ENCODE measurements around the gene PER3. TPM values are rescaled to one million over a fixed set of nuclear protein-coding genes. Genes with fewer than 3 reads are reported as not detected.
"Not testable (repeated sequence)": the region's sequence is repeated elsewhere in the genome, so short reads cannot be mapped to it uniquely, and the experiment has no call there.

Gene PER3
- total and polyA plus RNA-seq, 4 donors, result 4.4 to 49.0 (median 15.1) TPM

GRCh38 chr1:7781923-7782495, 2.1 kb upstream of the PER3 start:
- Histone ChIP-seq H3K27ac (ENCODE audit: low read depth in 1 of 2, low read length in 2 of 2) (no peak overlapping the region), H3K27me3 (ENCODE audit: control insufficient read depth in 1 of 2, insufficient read depth in 2 of 2, low read length in 1 of 2) (no peaks in the 10 kb centered on the region), H3K4me1 (ENCODE audit: control insufficient read depth in 1 of 2, insufficient read depth in 2 of 2, low read length in 2 of 2) (no peaks in the 10 kb centered on the region), H3K36me3 (ENCODE audit: control insufficient read depth in 1 of 2, insufficient read depth in 2 of 2, low read length in 1 of 2) (peaks cover 0 to 7% of the 10 kb centered on the region in 2 donors), H3K4me3 (ENCODE audit: low read length in 2 of 2) (no peak overlapping the region), H3K9me3 (ENCODE audit: control insufficient read depth, low read length) (no peaks in the 10 kb centered on the region)
- WGBS, 2 donors, result 88 to 89% methylated on average over 16 of the region's 16 CpGs
- ATAC-seq (ENCODE audit: low FRiP score) (no peak), DNase-seq (no peak)
- intact Hi-C loops (cut with DNase I), result no loop called here

GRCh38 chr1:7783178-7783711, 846 bp upstream of the PER3 start:
- intact Hi-C loops (cut with DNase I), result no loop called here
- peak overlapping the region; percentile 16 to 31 for H3K4me3 ChIP-seq (ENCODE audit: low read length in 2 of 2)
- H3K36me3 ChIP-seq (ENCODE audit: control insufficient read depth in 1 of 2, insufficient read depth in 2 of 2, low read length in 1 of 2), result peaks cover 0 to 5% of the 10 kb centered on the region in 2 donors
- H3K4me1 ChIP-seq (ENCODE audit: control insufficient read depth in 1 of 2, insufficient read depth in 2 of 2, low read length in 2 of 2), result no peaks in the 10 kb centered on the region
- WGBS, 2 donors, result 0 to 1% methylated on average over 20 to 34 of the region's 34 CpGs
- DNase-seq (peak; percentile 84 to 90), ATAC-seq (ENCODE audit: low FRiP score) (peak; percentile 82)
- H3K27me3 ChIP-seq (ENCODE audit: control insufficient read depth in 1 of 2, insufficient read depth in 2 of 2, low read length in 1 of 2), result no peaks in the 10 kb centered on the region
- H3K9me3 ChIP-seq (ENCODE audit: control insufficient read depth, low read length), result no peaks in the 10 kb centered on the region
- H3K27ac ChIP-seq (ENCODE audit: low read depth in 1 of 2, low read length in 2 of 2), result peak overlapping the region in 1 of 2 donors; percentile 58

- DNase-seq, result peak; percentile 69 to 79
- Histone ChIP-seq H3K27ac (ENCODE audit: low read depth in 1 of 2, low read length in 2 of 2) (peak overlapping the region in 1 of 2 donors; percentile 66), H3K4me3 (ENCODE audit: low read length in 2 of 2) (peak overlapping the region; percentile 66 to 69), H3K4me1 (ENCODE audit: control insufficient read depth in 1 of 2, insufficient read depth in 2 of 2, low read length in 2 of 2) (no peaks in the 10 kb centered on the region), H3K9me3 (ENCODE audit: control insufficient read depth, low read length) (no peaks in the 10 kb centered on the region), H3K36me3 (ENCODE audit: control insufficient read depth in 1 of 2, insufficient read depth in 2 of 2, low read length in 1 of 2) (peaks cover 0 to 3% of the 10 kb centered on the region in 2 donors), H3K27me3 (ENCODE audit: control insufficient read depth in 1 of 2, insufficient read depth in 2 of 2, low read length in 1 of 2) (no peaks in the 10 kb centered on the region)
- intact Hi-C loops (cut with DNase I), result no loop called here
- no peak for ATAC-seq (ENCODE audit: low FRiP score)
- WGBS, 2 donors, result 25 to 29% methylated on average over 49 to 52 of the region's 52 CpGs
These were observed 491 bp downstream of the PER3 start for GRCh38 chr1:7784492-7785071.

GRCh38 chr1:7785108-7785507, 1.0 kb downstream of the PER3 start:
- Histone ChIP-seq H3K27me3 (ENCODE audit: control insufficient read depth in 1 of 2, insufficient read depth in 2 of 2, low read length in 1 of 2) (no peaks in the 10 kb centered on the region), H3K9me3 (ENCODE audit: control insufficient read depth, low read length) (no peaks in the 10 kb centered on the region), H3K36me3 (ENCODE audit: control insufficient read depth in 1 of 2, insufficient read depth in 2 of 2, low read length in 1 of 2) (peaks cover 0 to 3% of the 10 kb centered on the region in 2 donors), H3K4me3 (ENCODE audit: low read length in 2 of 2) (no peak overlapping the region), H3K4me1 (ENCODE audit: control insufficient read depth in 1 of 2, insufficient read depth in 2 of 2, low read length in 2 of 2) (no peaks in the 10 kb centered on the region), H3K27ac (ENCODE audit: low read depth in 1 of 2, low read length in 2 of 2) (no peak overlapping the region)
- no peak for DNase-seq
- no peak for ATAC-seq (ENCODE audit: low FRiP score)
- 89% methylated on average over 7 of the region's 7 CpGs for WGBS, 2 donors
- intact Hi-C loops (cut with DNase I), result no loop called here

GRCh38 chr1:7786795-7787194, 2.7 kb downstream of the PER3 start:
- peaks cover 0 to 1% of the 10 kb centered on the region in 2 donors for H3K36me3 ChIP-seq (ENCODE audit: control insufficient read depth in 1 of 2, insufficient read depth in 2 of 2, low read length in 1 of 2)

GRCh38 chr1:7789828-7790227, 5.7 kb downstream of the PER3 start:
- H3K4me1 ChIP-seq (ENCODE audit: control insufficient read depth in 1 of 2, insufficient read depth in 2 of 2, low read length in 2 of 2), result no peaks in the 10 kb centered on the region

More at GRCh38 chr1:7786795-7787194, 2.7 kb downstream of the PER3 start:
- no peak overlapping the region for H3K4me3 ChIP-seq (ENCODE audit: low read length in 2 of 2)
- no peak for ATAC-seq (ENCODE audit: low FRiP score)
- no peaks in the 10 kb centered on the region for H3K27me3 ChIP-seq (ENCODE audit: control insufficient read depth in 1 of 2, insufficient read depth in 2 of 2, low read length in 1 of 2)
- WGBS, 2 donors, result 14 to 15% methylated on average over 5 of the region's 5 CpGs
- H3K27ac ChIP-seq (ENCODE audit: low read depth in 1 of 2, low read length in 2 of 2), result no peak overlapping the region
- H3K9me3 ChIP-seq (ENCODE audit: control insufficient read depth, low read length), result no peaks in the 10 kb centered on the region
- DNase-seq, result no peak
- no peaks in the 10 kb centered on the region for H3K4me1 ChIP-seq (ENCODE audit: control insufficient read depth in 1 of 2, insufficient read depth in 2 of 2, low read length in 2 of 2)
- intact Hi-C loops (cut with DNase I), result no loop called here

GRCh38 chr1:7791027-7791426, 6.9 kb downstream of the PER3 start:
- ATAC-seq (ENCODE audit: low FRiP score); H3K9me3 ChIP-seq (ENCODE audit: control insufficient read depth, low read length); H3K27ac ChIP-seq (ENCODE audit: low read depth in 1 of 2, low read length in 2 of 2); H3K4me3 ChIP-seq (ENCODE audit: low read length in 2 of 2); intact Hi-C loops (cut with DNase I); H3K36me3 ChIP-seq (ENCODE audit: control insufficient read depth in 1 of 2, insufficient read depth in 2 of 2, low read length in 1 of 2); H3K4me1 ChIP-seq (ENCODE audit: control insufficient read depth in 1 of 2, insufficient read depth in 2 of 2, low read length in 2 of 2); DNase-seq; H3K27me3 ChIP-seq (ENCODE audit: control insufficient read depth in 1 of 2, insufficient read depth in 2 of 2, low read length in 1 of 2): not testable (repeated sequence)
- 98 to 99% methylated on average over 3 of the region's 3 CpGs for WGBS, 2 donors

More at GRCh38 chr1:7789828-7790227, 5.7 kb downstream of the PER3 start:
- Histone ChIP-seq H3K9me3 (ENCODE audit: control insufficient read depth, low read length) (no peaks in the 10 kb centered on the region), H3K27me3 (ENCODE audit: control insufficient read depth in 1 of 2, insufficient read depth in 2 of 2, low read length in 1 of 2) (no peaks in the 10 kb centered on the region), H3K27ac (ENCODE audit: low read depth in 1 of 2, low read length in 2 of 2) (no peak overlapping the region), H3K4me3 (ENCODE audit: low read length in 2 of 2) (no peak overlapping the region), H3K36me3 (ENCODE audit: control insufficient read depth in 1 of 2, insufficient read depth in 2 of 2, low read length in 1 of 2) (peaks cover 1 to 5% of the 10 kb centered on the region in 2 donors)
- ATAC-seq (ENCODE audit: low FRiP score) (no peak), DNase-seq (no peak)
- WGBS, 2 donors, result 87 to 89% methylated on average over 5 of the region's 5 CpGs
- intact Hi-C loops (cut with DNase I), result no loop called here

- no peak overlapping the region for H3K4me3 ChIP-seq (ENCODE audit: low read length in 2 of 2)
- H3K27ac ChIP-seq (ENCODE audit: low read depth in 1 of 2, low read length in 2 of 2), result no peak overlapping the region
- intact Hi-C loops (cut with DNase I), result no loop called here
- peaks cover 6 to 14% of the 10 kb centered on the region in 2 donors for H3K36me3 ChIP-seq (ENCODE audit: control insufficient read depth in 1 of 2, insufficient read depth in 2 of 2, low read length in 1 of 2)
- no peaks in the 10 kb centered on the region for H3K9me3 ChIP-seq (ENCODE audit: control insufficient read depth, low read length)
- 79 to 83% methylated on average over 12 of the region's 12 CpGs for WGBS, 2 donors
- no peaks in the 10 kb centered on the region for H3K4me1 ChIP-seq (ENCODE audit: control insufficient read depth in 1 of 2, insufficient read depth in 2 of 2, low read length in 2 of 2)
- DNase-seq, result no peak
- ATAC-seq (ENCODE audit: low FRiP score), result no peak
- no peaks in the 10 kb centered on the region for H3K27me3 ChIP-seq (ENCODE audit: control insufficient read depth in 1 of 2, insufficient read depth in 2 of 2, low read length in 1 of 2)
These were observed 11.3 kb downstream of the PER3 start for GRCh38 chr1:7795406-7795805.

GRCh38 chr1:7805460-7805859, 21.4 kb downstream of the PER3 start:
- intact Hi-C loops (cut with DNase I), result loop anchor here in 1 of 2 donors (5.0 kb wide), 1 partner anchor 97 kb away; no protein-coding TSS in a partner anchor
- Histone ChIP-seq H3K27me3 (ENCODE audit: control insufficient read depth in 1 of 2, insufficient read depth in 2 of 2, low read length in 1 of 2) (no peaks in the 10 kb centered on the region), H3K36me3 (ENCODE audit: control insufficient read depth in 1 of 2, insufficient read depth in 2 of 2, low read length in 1 of 2) (peaks cover 3 to 7% of the 10 kb centered on the region in 2 donors), H3K27ac (ENCODE audit: low read depth in 1 of 2, low read length in 2 of 2) (no peak overlapping the region), H3K4me1 (ENCODE audit: control insufficient read depth in 1 of 2, insufficient read depth in 2 of 2, low read length in 2 of 2) (no peaks in the 10 kb centered on the region), H3K4me3 (ENCODE audit: low read length in 2 of 2) (no peak overlapping the region), H3K9me3 (ENCODE audit: control insufficient read depth, low read length) (no peaks in the 10 kb centered on the region)
- WGBS, 2 donors, result 86 to 88% methylated on average over 9 of the region's 9 CpGs
- DNase-seq, result no peak
- ATAC-seq (ENCODE audit: low FRiP score), result no peak

Measured in aorta (tissue), 5 donors.